Left ventricle myocardium inferior (tissue), 1 donor: Measurements from ENCODE around the gene RAB35. TPM values are rescaled to one million over a fixed set of nuclear protein-coding genes. Genes with fewer than 3 reads are reported as not detected.

Experiments used
- DNase-seq: peaks from one replicate; pipeline ENCODE4 v3.0.0-alpha.2; 2020
- H3K27ac ChIP-seq: fragments of 200-600 bp; replicated peaks from 2 replicates; pipeline ENCODE4 v1.8.0; 2021
- H3K27me3 ChIP-seq: fragments of 200-600 bp; 2 replicates; pipeline ENCODE4 v1.8.0; 2021; ENCODE audit warnings: low read depth
- H3K36me3 ChIP-seq: fragments of 200-600 bp; 2 replicates; pipeline ENCODE4 v1.8.0; 2021
- H3K4me1 ChIP-seq: fragments of 200-600 bp; 2 replicates; pipeline ENCODE4 v1.8.0; 2021
- H3K4me3 ChIP-seq: fragments of 200-600 bp; 2 replicates; pipeline ENCODE4 v1.8.0; 2021; ENCODE audit warnings: mild to moderate bottlenecking, moderate library complexity
- H3K9me3 ChIP-seq: fragments of 200-600 bp; replicated peaks from 2 replicates; pipeline ENCODE4 v1.8.0; 2021
- intact Hi-C: fragments of 100-400 bp; cut with micrococcal nuclease; formaldehyde crosslinking; loops from one replicate; pipeline ENCODE4 v1.11.0; 2022
- total RNA-seq: library from RNA; stranded (reverse); fragmentation: NEBNext Ultra II Directional; extraction: Animal tissue kit (Norgen Biotek cat#: 25700); gene quantifications from one replicate; pipeline ENCODE4 v1.2.1, GENCODE V29; 2021
- TF ChIP-seq, protein P1 (sequence below): fragments of 200-600 bp; IDR thresholded peaks from 2 replicates; pipeline ENCODE4 v1.8.0; 2021; ENCODE audit warnings: antibody characterized with exemption, mild to moderate bottlenecking, borderline replicate concordance
- donor health status: DM: no; HTN: yes; CAD: no; lungs with severe emphysema.

RAB35 gene
- total RNA-seq, 1 donor from 2014 or later, result 21.9 TPM

DNA sequence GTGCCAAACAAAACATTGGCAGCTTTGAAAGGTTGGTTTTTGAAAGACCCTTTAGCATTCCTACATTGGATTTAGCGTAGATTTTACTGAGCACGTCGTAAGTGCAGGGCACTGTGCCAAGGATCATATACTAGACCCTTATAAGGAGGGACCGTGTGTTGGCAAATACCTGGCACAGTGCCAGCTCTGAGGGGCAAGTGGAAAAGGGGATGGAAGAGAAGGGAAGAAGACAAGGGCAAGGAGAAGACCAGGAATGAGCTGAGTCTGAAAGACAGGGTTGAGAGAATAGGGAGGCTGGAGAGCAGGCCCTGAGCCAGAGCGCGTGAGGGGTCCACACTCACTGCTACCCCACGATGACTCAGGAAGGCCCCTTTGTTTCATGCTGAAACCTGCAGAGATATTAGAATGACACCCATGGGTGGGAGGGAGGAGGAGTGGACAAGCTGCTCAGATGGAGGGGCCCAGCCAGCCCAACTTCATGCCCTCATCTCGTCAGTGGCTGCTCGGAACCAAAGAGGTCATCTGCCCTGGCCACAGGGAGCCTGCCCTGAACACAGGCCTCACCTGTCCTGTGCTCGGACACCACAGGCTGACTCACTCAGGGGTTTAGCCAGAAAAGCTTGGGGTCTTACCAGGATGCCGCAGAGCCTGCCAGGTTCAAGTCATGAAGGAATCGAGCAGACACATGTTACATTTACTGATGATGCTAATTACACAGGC, 25.0 kb downstream of the RAB35 start:
- no peaks in the 10 kb centered on the region for H3K27me3 ChIP-seq
- intact Hi-C loops, result no loop called here
- no peak overlapping the region for H3K4me3 ChIP-seq
- H3K4me1 ChIP-seq, result peaks cover 32% of the 10 kb centered on the region
- TF ChIP-seq, protein P1, sequence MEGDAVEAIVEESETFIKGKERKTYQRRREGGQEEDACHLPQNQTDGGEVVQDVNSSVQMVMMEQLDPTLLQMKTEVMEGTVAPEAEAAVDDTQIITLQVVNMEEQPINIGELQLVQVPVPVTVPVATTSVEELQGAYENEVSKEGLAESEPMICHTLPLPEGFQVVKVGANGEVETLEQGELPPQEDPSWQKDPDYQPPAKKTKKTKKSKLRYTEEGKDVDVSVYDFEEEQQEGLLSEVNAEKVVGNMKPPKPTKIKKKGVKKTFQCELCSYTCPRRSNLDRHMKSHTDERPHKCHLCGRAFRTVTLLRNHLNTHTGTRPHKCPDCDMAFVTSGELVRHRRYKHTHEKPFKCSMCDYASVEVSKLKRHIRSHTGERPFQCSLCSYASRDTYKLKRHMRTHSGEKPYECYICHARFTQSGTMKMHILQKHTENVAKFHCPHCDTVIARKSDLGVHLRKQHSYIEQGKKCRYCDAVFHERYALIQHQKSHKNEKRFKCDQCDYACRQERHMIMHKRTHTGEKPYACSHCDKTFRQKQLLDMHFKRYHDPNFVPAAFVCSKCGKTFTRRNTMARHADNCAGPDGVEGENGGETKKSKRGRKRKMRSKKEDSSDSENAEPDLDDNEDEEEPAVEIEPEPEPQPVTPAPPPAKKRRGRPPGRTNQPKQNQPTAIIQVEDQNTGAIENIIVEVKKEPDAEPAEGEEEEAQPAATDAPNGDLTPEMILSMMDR, result no peak
- no peaks in the 10 kb centered on the region for H3K9me3 ChIP-seq
- no peak for DNase-seq
- H3K36me3 ChIP-seq, result peaks cover 24% of the 10 kb centered on the region
- no peak overlapping the region for H3K27ac ChIP-seq

DNA sequence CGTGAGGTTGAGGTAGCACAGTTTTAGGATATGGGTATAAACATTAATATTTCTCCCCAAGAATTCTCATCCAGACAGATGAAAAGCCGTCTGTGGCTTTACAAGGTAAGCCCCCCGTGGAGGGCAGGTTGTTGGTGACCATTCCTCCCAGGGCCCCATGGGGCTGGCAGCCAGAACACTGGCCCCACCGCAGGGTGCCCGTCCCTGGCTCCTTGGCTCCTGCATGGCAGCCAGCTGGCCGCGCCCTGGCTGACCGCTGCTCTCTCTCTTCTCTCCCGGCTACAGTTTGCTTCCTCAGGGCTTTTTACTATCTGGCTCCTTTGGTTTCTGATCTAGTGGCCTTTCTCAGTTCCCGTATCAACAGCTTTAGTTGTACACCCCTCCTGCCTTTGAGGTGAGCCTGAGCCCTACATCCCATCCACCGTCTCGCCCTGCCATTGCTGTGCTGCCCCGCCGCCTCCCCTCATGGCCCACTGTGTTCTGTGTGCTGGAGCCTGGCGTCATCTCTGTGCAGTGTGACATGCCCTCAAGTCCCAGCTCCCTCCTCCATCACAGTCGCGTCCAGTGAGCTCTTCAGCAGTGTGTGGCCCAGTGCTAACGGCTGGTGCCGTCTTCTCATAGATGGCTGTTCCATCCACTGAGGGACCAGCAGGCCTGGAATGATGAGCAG, 25.8 kb downstream of the RAB35 start:
- Histone ChIP-seq H3K4me3 (no peak overlapping the region), H3K9me3 (no peaks in the 10 kb centered on the region), H3K36me3 (peaks cover 16% of the 10 kb centered on the region), H3K27ac (no peak overlapping the region), H3K4me1 (peaks cover 28% of the 10 kb centered on the region), H3K27me3 (no peaks in the 10 kb centered on the region)
- TF ChIP-seq, protein P1, result no peak
- DNase-seq, result no peak
- intact Hi-C loops, result no loop called here

DNA sequence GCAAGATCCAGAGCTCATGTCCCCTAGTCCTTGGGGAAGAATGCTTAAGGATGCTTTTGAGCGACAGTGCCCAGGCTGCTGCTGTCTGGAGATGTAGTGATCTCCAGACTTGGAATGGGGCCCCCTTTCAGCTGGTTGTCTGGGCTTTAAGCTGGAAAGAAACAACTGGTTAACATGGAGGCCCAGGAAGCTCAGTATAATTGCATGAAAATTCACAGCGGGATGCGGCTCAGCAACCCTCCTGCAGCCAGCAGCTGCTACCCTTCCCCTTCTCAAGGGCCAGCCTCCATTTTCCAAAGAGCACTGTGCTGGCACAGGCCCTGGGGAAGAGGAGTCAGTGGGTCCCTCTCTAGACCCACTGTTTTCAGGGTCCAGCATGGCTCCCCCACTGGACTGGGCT, 26.3 kb downstream of the RAB35 start:
- no peak overlapping the region for H3K4me3 ChIP-seq
- intact Hi-C loops, result no loop called here
- H3K36me3 ChIP-seq, result peaks cover 15% of the 10 kb centered on the region
- H3K27ac ChIP-seq, result no peak overlapping the region
- DNase-seq, result no peak
- H3K27me3 ChIP-seq, result no peaks in the 10 kb centered on the region
- no peaks in the 10 kb centered on the region for H3K9me3 ChIP-seq
- TF ChIP-seq, protein P1, result no peak
- H3K4me1 ChIP-seq, result peaks cover 26% of the 10 kb centered on the region

DNA sequence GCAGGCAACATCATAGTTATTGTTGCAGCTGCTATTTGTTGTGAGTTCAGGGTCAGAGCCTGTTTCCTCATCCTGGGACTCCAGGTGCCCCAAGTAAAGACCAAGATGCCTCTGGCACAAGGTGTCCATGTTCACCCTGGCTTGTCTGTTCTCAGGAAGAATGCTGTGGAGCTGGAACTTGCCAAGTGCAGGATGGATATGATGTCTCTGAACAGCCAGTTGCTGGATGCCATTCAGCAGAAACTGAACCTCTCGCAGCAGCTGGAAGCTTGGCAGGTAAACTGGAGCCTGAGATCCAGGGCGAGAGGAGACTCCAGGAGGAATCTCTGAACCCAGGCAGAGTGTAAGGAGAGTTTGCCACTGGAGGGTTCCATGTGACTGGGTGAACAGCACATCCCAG, 26.8 kb downstream of the RAB35 start:
- Histone ChIP-seq H3K27me3 (no peaks in the 10 kb centered on the region), H3K9me3 (no peaks in the 10 kb centered on the region), H3K36me3 (peaks cover 15% of the 10 kb centered on the region), H3K4me1 (peaks cover 26% of the 10 kb centered on the region), H3K4me3 (no peak overlapping the region), H3K27ac (no peak overlapping the region)
- intact Hi-C loops, result no loop called here
- DNase-seq, result no peak
- TF ChIP-seq, protein P1, result no peak

DNA sequence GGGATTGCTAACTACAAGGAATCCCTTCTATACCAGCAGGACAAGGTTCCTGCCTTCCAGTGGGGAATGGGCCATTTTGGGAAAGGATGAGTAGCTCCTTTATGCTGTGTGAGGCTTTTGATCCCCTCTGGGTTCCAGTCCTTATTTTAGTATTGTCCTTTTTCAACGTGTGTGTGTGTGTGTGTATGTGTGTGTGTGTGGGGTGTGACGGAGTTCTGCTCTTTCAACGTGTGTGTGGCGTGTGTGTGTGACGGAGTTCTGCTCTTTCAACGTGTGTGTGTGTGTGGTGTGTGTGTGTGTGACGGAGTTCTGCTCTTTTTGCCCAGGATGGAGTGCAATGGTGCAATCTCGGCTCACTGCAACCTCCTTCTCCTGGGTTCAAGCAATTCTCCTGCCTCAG, 27.4 kb downstream of the RAB35 start:
- no peak overlapping the region for H3K4me3 ChIP-seq
- intact Hi-C loops, result no loop called here
- no peak overlapping the region for H3K27ac ChIP-seq
- TF ChIP-seq, protein P1, result no peak
- peaks cover 23% of the 10 kb centered on the region for H3K4me1 ChIP-seq
- no peak for DNase-seq
- no peaks in the 10 kb centered on the region for H3K9me3 ChIP-seq
- peaks cover 9% of the 10 kb centered on the region for H3K36me3 ChIP-seq
- no peaks in the 10 kb centered on the region for H3K27me3 ChIP-seq
